Measurements from ENCODE around the gene GAS2L1.
A peak's percentile ranks its signal among the peaks of the same experiment; 100 is the strongest.

Gene GAS2L1

GRCh38 chr22:29315286-29316140 is 9.1 kb downstream of the GAS2L1 start, which contains the start of gene RASL10A:
RASL10A (minus strand) TSS chr22:29315697; CDS start chr22:29315246, 451 bp downstream.
- DNase-seq: peak in 1 of 2 donors; percentile 52
- Histone ChIP-seq H3K4me1 (peaks cover 3 to 46% (median 43%) of the 10 kb centered on the region in 4 donors), H3K27me3 (peaks cover 0 to 37% of the 10 kb centered on the region in 2 donors), H3K9me3 (no peaks in the 10 kb centered on the region), H3K27ac (no peak within 1 kb of the TSS), H3K36me3 (no peaks in the 10 kb centered on the region), H3K4me3 (peak within 1 kb of the TSS; percentile 8 to 48)
- intact Hi-C loops (cut with DNase I; ENCODE audit: low total_unique reads): no loop called here
- TF ChIP-seq, protein P1, sequence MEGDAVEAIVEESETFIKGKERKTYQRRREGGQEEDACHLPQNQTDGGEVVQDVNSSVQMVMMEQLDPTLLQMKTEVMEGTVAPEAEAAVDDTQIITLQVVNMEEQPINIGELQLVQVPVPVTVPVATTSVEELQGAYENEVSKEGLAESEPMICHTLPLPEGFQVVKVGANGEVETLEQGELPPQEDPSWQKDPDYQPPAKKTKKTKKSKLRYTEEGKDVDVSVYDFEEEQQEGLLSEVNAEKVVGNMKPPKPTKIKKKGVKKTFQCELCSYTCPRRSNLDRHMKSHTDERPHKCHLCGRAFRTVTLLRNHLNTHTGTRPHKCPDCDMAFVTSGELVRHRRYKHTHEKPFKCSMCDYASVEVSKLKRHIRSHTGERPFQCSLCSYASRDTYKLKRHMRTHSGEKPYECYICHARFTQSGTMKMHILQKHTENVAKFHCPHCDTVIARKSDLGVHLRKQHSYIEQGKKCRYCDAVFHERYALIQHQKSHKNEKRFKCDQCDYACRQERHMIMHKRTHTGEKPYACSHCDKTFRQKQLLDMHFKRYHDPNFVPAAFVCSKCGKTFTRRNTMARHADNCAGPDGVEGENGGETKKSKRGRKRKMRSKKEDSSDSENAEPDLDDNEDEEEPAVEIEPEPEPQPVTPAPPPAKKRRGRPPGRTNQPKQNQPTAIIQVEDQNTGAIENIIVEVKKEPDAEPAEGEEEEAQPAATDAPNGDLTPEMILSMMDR (IDR thresholded peaks at IDR 0.05): no peak

DNA sequence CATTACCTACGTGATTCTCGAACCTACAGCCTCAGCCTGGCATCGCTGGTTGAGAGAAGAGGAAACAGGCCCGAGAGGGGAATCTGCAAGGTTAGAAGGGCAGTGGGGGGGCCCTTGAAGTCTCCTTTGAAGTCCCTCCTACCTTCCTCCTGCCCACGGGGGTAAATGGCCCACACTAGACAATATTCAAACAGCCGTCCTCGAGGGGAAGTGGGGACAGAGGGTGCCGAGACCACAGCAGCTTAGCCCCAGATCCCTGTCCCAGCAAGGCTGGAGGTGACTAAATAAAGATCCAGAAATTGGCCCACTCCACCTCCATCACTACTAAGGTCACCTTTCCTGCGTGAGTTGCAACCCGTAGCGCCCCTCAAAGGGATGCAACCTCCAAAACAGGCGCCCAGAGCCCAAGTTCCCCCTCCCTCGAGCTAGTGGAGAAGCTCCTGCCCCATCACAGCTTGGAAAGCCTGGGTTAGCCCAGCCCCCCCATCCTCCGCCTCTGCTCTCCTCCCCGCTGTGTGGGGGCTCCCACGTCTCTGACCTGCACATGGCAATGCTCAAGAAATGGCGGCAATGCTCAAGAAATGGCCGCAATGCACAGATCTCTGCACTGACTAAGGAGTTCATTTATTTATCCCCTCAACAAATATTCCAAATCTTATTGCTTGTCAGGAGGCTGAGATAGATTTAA is 9.8 kb downstream of the GAS2L1 start:
- Histone ChIP-seq H3K27me3 (peaks cover 0 to 37% of the 10 kb centered on the region in 2 donors), H3K4me3 (no peak overlapping the region), H3K27ac (no peak overlapping the region), H3K36me3 (no peaks in the 10 kb centered on the region), H3K4me1 (peaks cover 3 to 39% (median 37%) of the 10 kb centered on the region in 4 donors), H3K9me3 (no peaks in the 10 kb centered on the region)
- no peak for DNase-seq
- TF ChIP-seq, protein P1 (IDR thresholded peaks at IDR 0.05): no peak
- intact Hi-C loops (cut with DNase I; ENCODE audit: low total_unique reads): no loop called here

- TF ChIP-seq, protein P1 (IDR thresholded peaks at IDR 0.05): no peak
- Histone ChIP-seq H3K36me3 (no peaks in the 10 kb centered on the region), H3K4me3 (no peak overlapping the region), H3K4me1 (peaks cover 3 to 30% (median 29%) of the 10 kb centered on the region in 4 donors), H3K27me3 (peaks cover 0 to 36% of the 10 kb centered on the region in 2 donors), H3K9me3 (no peaks in the 10 kb centered on the region), H3K27ac (no peak overlapping the region)
- DNase-seq: no peak
- intact Hi-C loops (cut with DNase I; ENCODE audit: low total_unique reads): no loop called here
Measured at GRCh38 chr22:29317827-29318454, 11.5 kb downstream of the GAS2L1 start.

- Histone ChIP-seq H3K36me3 (no peaks in the 10 kb centered on the region), H3K27me3 (peaks cover 0 to 24% of the 10 kb centered on the region in 2 donors), H3K4me3 (no peak overlapping the region), H3K9me3 (no peaks in the 10 kb centered on the region), H3K4me1 (peaks cover 0 to 19% (median 18%) of the 10 kb centered on the region in 4 donors), H3K27ac (no peak overlapping the region)
- TF ChIP-seq, protein P1 (IDR thresholded peaks at IDR 0.05): no peak
- DNase-seq: no peak
- intact Hi-C loops (cut with DNase I; ENCODE audit: low total_unique reads): no loop called here
Measured at GRCh38 chr22:29319072-29319471, 12.6 kb downstream of the GAS2L1 start.

DNA sequence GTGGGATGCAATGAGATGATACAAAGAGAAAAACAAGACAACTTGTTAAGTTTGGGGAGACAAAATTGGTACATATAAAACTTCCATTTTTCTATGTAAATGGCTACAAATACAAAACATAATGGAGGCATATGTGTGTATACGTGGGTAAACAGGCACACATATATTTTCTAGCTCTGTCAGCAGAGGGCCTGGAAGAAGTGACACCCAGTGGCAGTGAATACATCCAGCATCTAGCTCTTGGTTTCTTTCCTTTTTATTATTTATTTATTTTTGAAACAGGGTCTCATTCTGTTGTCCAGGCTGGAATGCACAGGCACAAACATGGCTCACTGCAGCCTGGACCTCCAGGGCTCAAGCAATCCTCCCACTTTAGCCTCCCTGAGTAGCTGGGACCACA is 14.1 kb downstream of the GAS2L1 start:
- no peaks in the 10 kb centered on the region for H3K36me3 ChIP-seq
- intact Hi-C loops (cut with DNase I; ENCODE audit: low total_unique reads): no loop called here
- no peak overlapping the region for H3K27ac ChIP-seq
- no peaks in the 10 kb centered on the region for H3K9me3 ChIP-seq
- H3K4me1 ChIP-seq: peaks cover 0 to 5% (median 4%) of the 10 kb centered on the region in 4 donors
- H3K4me3 ChIP-seq: no peak overlapping the region
- TF ChIP-seq, protein P1 (IDR thresholded peaks at IDR 0.05): no peak
- H3K27me3 ChIP-seq: peaks cover 0 to 10% of the 10 kb centered on the region in 2 donors
- no peak for DNase-seq

Data from tibial artery (tissue), 4 donors.